OCI-LY3 (cell line): ENCODE measurements around the gene F12.
A peak's percentile ranks its signal among the peaks of the same experiment; 100 is the strongest.

ENCODE experiments used
- H2AFZ ChIP-seq: fragments of 200-600, 300-600 bp; shearing (Covaris generic); 2 replicates; pipeline ENCODE4 v1.6.0; 2014; ENCODE audit warnings: antibody characterized with exemption, low read depth, low read length
- H3K27ac ChIP-seq: fragments of 200-600, 300-600 bp; sonication (generic); 2 replicates; pipeline ENCODE4 v1.5.1; 2014; ENCODE audit warnings: mild to moderate bottlenecking, low read length, moderate library complexity, mixed read lengths
- H3K27me3 ChIP-seq: fragments of 200-600, 300-600 bp; sonication (generic); 2 replicates; pipeline ENCODE4 v1.6.1; 2014; ENCODE audit warnings: low read depth, low read length, mixed read lengths
- H3K36me3 ChIP-seq: fragments of 200-600, 300-600 bp; sonication (generic); replicated peaks from 2 replicates; pipeline ENCODE3; 2014; ENCODE audit warnings: low read depth, low read length, mixed read lengths
- H3K4me1 ChIP-seq: fragments of 300-600, 200-600 bp; sonication (generic); 2 replicates; pipeline ENCODE4 v1.6.1; 2014; ENCODE audit warnings: low read length, mixed read lengths
- H3K4me2 ChIP-seq: fragments of 200-600, 300-600 bp; sonication (generic); 2 replicates; pipeline ENCODE4 v1.6.1; 2014; ENCODE audit warnings: low read length, mixed read lengths
- H3K4me3 ChIP-seq: fragments of 300-600, 200-600 bp; sonication (generic); 2 replicates; pipeline ENCODE4 v1.5.1; 2014; ENCODE audit warnings: antibody characterized with exemption, mild to moderate bottlenecking, low read length, moderate library complexity
- H3K79me2 ChIP-seq: fragments of 300-600, 200-600 bp; shearing (Covaris generic); 2 replicates; pipeline ENCODE4 v1.6.1; 2014; ENCODE audit warnings: mild to moderate bottlenecking, low read length, mixed read lengths
- H3K9ac ChIP-seq: fragments of 300-600, 200-600 bp; shearing (Covaris generic); 2 replicates; pipeline ENCODE4 v1.6.0; 2014; ENCODE audit warnings: mild to moderate bottlenecking, low read length, moderate library complexity
- H3K9me3 ChIP-seq: fragments of 200-600, 300-600 bp; shearing (Covaris generic); 2 replicates; pipeline ENCODE4 v1.6.1; 2014; ENCODE audit warnings: low read length, mixed read lengths; ENCODE audit not compliant: insufficient read depth
- H4K20me1 ChIP-seq: fragments of 200-600, 300-600 bp; sonication (generic); 2 replicates; pipeline ENCODE4 v1.6.1; 2016; ENCODE audit warnings: low read length, mixed read lengths; ENCODE audit not compliant: insufficient read depth
- CTCF ChIP-seq: fragments of 200-600, 300-600 bp; sonication (generic); IDR thresholded peaks from 2 replicates; pipeline ENCODE4 v1.5.1; 2014; ENCODE audit warnings: antibody characterized with exemption, low read length, low read depth
- EZH2phosphoT487 ChIP-seq: fragments of 200-600 bp; shearing (Covaris generic); IDR thresholded peaks from 2 replicates; pipeline ENCODE4 v1.6.1; 2018; ENCODE audit warnings: antibody characterized with exemption, mixed run types, low read depth

The F12 gene

DNA sequence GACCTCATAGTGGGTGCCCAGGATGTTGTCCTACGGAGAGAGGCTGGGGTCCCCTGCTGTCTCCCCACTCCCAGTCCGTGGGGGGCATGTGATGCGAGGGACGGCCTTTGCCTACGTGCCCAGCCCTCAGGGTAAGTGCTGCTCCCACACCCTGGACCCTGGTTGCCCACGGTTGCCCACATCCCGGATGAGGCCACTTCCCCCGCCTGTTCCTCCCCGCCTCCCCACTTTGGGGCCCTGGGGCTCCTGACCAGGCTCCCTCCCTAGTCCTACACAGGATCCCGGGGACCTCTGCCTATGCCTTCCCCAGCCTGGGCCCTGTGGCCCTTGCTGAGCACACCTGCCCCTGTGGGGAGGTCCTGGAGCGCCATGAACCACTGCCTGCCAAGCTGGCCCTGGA lies 23.6 kb downstream of the F12 start:
- Histone ChIP-seq H3K79me2 (no peaks in the 10 kb centered on the region), H4K20me1 (no peaks in the 10 kb centered on the region), H2AFZ (no peak overlapping the region), H3K4me2 (no peak overlapping the region), H3K36me3 (no peaks in the 10 kb centered on the region), H3K4me1 (peaks cover 23% of the 10 kb centered on the region), H3K27ac (no peak overlapping the region), H3K27me3 (peaks cover 56% of the 10 kb centered on the region), H3K9me3 (no peaks in the 10 kb centered on the region), H3K4me3 (no peak overlapping the region), H3K9ac (no peak overlapping the region)
- TF ChIP-seq CTCF, result no peak
- TF ChIP-seq EZH2phosphoT487, result no peak

- H3K4me3 ChIP-seq, result no peak within 1 kb of the TSS
- TF ChIP-seq EZH2phosphoT487 (no peak), CTCF (no peak)
- H3K36me3 ChIP-seq, result no peaks in the 10 kb centered on the region
- no peaks in the 10 kb centered on the region for H3K9me3 ChIP-seq
- H3K27me3 ChIP-seq, result peaks cover 49% of the 10 kb centered on the region
- H3K4me1 ChIP-seq, result peaks cover 8% of the 10 kb centered on the region
- H3K79me2 ChIP-seq, result no peaks in the 10 kb centered on the region
- no peaks in the 10 kb centered on the region for H4K20me1 ChIP-seq
- no peak within 1 kb of the TSS for H3K9ac ChIP-seq
- H3K4me2 ChIP-seq, result no peak within 1 kb of the TSS
- no peak within 1 kb of the TSS for H3K27ac ChIP-seq
- no peak within 1 kb of the TSS for H2AFZ ChIP-seq
These were observed 25.2 kb downstream of the F12 start, which contains the start of gene SLC34A1 for GRCh38 chr5:177384134-177384533. SLC34A1 (plus strand) TSS chr5:177384434; CDS start chr5:177385742, 1,308 bp downstream.

GRCh38 chr5:177383181-177383580 lies 26.2 kb downstream of the F12 start:
- Histone ChIP-seq H3K4me2 (no peak overlapping the region), H3K4me1 (no peaks in the 10 kb centered on the region)

GRCh38 chr5:177382423-177383029 lies 26.8 kb downstream of the F12 start:
- Histone ChIP-seq H3K36me3 (no peaks in the 10 kb centered on the region), H3K79me2 (no peaks in the 10 kb centered on the region), H2AFZ (no peak overlapping the region), H3K4me1 (no peaks in the 10 kb centered on the region), H3K9ac (no peak overlapping the region), H3K27me3 (peaks cover 36% of the 10 kb centered on the region), H3K27ac (no peak overlapping the region), H3K4me2 (no peak overlapping the region), H3K9me3 (no peaks in the 10 kb centered on the region), H3K4me3 (no peak overlapping the region), H4K20me1 (no peaks in the 10 kb centered on the region)
- TF ChIP-seq EZH2phosphoT487 (no peak), CTCF (peak; percentile 39)

More at GRCh38 chr5:177383181-177383580, 26.2 kb downstream of the F12 start:
- Histone ChIP-seq H3K27me3 (peaks cover 41% of the 10 kb centered on the region), H3K27ac (no peak overlapping the region), H3K36me3 (no peaks in the 10 kb centered on the region), H2AFZ (no peak overlapping the region), H3K9me3 (no peaks in the 10 kb centered on the region), H3K9ac (no peak overlapping the region), H4K20me1 (no peaks in the 10 kb centered on the region), H3K4me3 (no peak overlapping the region), H3K79me2 (no peaks in the 10 kb centered on the region)
- TF ChIP-seq CTCF, result no peak
- no peak for TF ChIP-seq EZH2phosphoT487
